Neural cell (in vitro differentiated cells): ENCODE results near the gene FOXK2.

Source experiments
- EP300 ChIP-seq: fragments of 450-650 bp; conservative IDR thresholded peaks from 2 replicates; pipeline ENCODE4 v1.6.1; 2014; ENCODE audit warnings: antibody characterized with exemption, mild to moderate bottlenecking, moderate library complexity; ENCODE audit not compliant: poor library complexity, severe bottlenecking
- EZH2 ChIP-seq: fragments of 200-600, 300-800 bp; shearing (Covaris generic), sonication (generic); IDR thresholded peaks from 2 replicates; pipeline ENCODE4 v1.6.1; 2014; ENCODE audit warnings: antibody characterized with exemption, low read length, borderline replicate concordance, mild to moderate bottlenecking; ENCODE audit not compliant: insufficient read depth, poor library complexity, severe bottlenecking
- MXI1 ChIP-seq: fragments of 450-650 bp; conservative IDR thresholded peaks from 2 replicates; pipeline ENCODE4 v1.6.1; 2014; ENCODE audit warnings: antibody characterized with exemption, mild to moderate bottlenecking; ENCODE audit not compliant: poor library complexity, severe bottlenecking
- POLR2AphosphoS5 ChIP-seq: IDR thresholded peaks from 2 replicates; pipeline ENCODE4 v1.6.1; 2012
- SMC3 ChIP-seq: fragments of 450-650 bp; conservative IDR thresholded peaks from 2 replicates; pipeline ENCODE4 v1.6.1; 2014; ENCODE audit warnings: antibody characterized with exemption, mild to moderate bottlenecking, moderate library complexity; ENCODE audit not compliant: poor library complexity
- TAF1 ChIP-seq: IDR thresholded peaks from 2 replicates; pipeline ENCODE4 v1.6.1; 2012; ENCODE audit warnings: low read depth
- TF ChIP-seq, protein P1 (sequence below): fragments of 450-650 bp; IDR thresholded peaks from 2 replicates; pipeline ENCODE4 v1.5.1; 2014; ENCODE audit warnings: antibody characterized with exemption, mild to moderate bottlenecking, moderate library complexity; ENCODE audit not compliant: poor library complexity, severe bottlenecking
- TF ChIP-seq, protein P2 (sequence below): IDR thresholded peaks from 2 replicates; pipeline ENCODE4 v1.6.1; 2012; ENCODE audit warnings: borderline replicate concordance

DNA sequence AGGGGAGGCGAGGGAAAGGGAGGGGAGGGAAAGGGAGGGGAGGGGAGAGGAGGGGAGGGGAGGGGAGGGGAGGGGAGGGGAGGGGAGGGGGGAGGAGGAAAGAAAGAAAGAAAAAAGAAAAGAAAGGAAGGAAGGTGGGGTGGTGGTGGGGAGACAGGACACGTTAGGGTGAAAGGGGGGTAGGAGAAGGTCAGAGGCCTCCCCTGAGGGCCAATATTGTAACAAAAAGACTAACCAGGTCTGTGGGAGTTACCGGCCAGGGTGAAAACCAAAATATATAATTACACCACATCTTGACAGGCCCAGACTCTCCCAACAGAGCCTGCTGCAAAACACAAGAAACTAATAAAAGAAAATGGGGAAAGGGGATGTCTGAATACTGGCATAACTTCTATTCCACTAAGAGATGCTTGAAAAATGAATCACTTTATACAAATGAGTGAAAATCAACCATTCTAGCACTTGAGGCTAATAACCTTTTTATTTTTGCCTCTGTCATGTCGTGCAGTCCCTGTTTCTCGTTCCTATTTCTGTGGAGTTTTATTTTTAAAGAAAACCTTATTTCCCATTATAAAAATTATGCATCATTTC is 118.7 kb downstream of the FOXK2 start:
- TF ChIP-seq, protein P1, sequence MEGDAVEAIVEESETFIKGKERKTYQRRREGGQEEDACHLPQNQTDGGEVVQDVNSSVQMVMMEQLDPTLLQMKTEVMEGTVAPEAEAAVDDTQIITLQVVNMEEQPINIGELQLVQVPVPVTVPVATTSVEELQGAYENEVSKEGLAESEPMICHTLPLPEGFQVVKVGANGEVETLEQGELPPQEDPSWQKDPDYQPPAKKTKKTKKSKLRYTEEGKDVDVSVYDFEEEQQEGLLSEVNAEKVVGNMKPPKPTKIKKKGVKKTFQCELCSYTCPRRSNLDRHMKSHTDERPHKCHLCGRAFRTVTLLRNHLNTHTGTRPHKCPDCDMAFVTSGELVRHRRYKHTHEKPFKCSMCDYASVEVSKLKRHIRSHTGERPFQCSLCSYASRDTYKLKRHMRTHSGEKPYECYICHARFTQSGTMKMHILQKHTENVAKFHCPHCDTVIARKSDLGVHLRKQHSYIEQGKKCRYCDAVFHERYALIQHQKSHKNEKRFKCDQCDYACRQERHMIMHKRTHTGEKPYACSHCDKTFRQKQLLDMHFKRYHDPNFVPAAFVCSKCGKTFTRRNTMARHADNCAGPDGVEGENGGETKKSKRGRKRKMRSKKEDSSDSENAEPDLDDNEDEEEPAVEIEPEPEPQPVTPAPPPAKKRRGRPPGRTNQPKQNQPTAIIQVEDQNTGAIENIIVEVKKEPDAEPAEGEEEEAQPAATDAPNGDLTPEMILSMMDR = no peak
- no peak for TF ChIP-seq TAF1
- TF ChIP-seq POLR2AphosphoS5 = no peak
- TF ChIP-seq EP300 = no peak
- TF ChIP-seq EZH2 = no peak
- TF ChIP-seq SMC3 = no peak
- TF ChIP-seq, protein P2, sequence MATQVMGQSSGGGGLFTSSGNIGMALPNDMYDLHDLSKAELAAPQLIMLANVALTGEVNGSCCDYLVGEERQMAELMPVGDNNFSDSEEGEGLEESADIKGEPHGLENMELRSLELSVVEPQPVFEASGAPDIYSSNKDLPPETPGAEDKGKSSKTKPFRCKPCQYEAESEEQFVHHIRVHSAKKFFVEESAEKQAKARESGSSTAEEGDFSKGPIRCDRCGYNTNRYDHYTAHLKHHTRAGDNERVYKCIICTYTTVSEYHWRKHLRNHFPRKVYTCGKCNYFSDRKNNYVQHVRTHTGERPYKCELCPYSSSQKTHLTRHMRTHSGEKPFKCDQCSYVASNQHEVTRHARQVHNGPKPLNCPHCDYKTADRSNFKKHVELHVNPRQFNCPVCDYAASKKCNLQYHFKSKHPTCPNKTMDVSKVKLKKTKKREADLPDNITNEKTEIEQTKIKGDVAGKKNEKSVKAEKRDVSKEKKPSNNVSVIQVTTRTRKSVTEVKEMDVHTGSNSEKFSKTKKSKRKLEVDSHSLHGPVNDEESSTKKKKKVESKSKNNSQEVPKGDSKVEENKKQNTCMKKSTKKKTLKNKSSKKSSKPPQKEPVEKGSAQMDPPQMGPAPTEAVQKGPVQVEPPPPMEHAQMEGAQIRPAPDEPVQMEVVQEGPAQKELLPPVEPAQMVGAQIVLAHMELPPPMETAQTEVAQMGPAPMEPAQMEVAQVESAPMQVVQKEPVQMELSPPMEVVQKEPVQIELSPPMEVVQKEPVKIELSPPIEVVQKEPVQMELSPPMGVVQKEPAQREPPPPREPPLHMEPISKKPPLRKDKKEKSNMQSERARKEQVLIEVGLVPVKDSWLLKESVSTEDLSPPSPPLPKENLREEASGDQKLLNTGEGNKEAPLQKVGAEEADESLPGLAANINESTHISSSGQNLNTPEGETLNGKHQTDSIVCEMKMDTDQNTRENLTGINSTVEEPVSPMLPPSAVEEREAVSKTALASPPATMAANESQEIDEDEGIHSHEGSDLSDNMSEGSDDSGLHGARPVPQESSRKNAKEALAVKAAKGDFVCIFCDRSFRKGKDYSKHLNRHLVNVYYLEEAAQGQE = no peak
- TF ChIP-seq MXI1 = no peak
